A549 (cell line): ENCODE measurements around the gene PGM5. TPM values are rescaled to one million over a fixed set of nuclear protein-coding genes. Genes with fewer than 3 reads are reported as not detected.

Experiments used
- ATAC-seq, 2 experiments: fragments of 200-7000 bp in 1 of 2; fragments of >200 bp in 1 of 2; cut with Nextera tagmentation in 1 of 2; cut with Tn5 transposase in 1 of 2; 3 replicates each; pipeline versions ENCODE4 v1.8.0 to v1.9.1; 2018 to 2020; ENCODE audit warnings: mild to moderate bottlenecking in 1 of 2, moderate library complexity in 1 of 2
- CTCF ChIA-PET: fragments of 300-600 bp; sonication (Branson Sonifier 250); formaldehyde crosslinking; extraction: SDS; loops from one replicate; lab custom pipeline; 2021; ENCODE audit warnings: antibody characterized with exemption, inconsistent platforms; lab: Yijun Ruan, JAX
- POLR2A ChIA-PET: fragments of 350-600 bp; formaldehyde crosslinking; extraction: SDS; loops from one replicate; lab custom pipeline; 2021; ENCODE audit warnings: antibody characterized with exemption, inconsistent platforms; lab: Yijun Ruan, JAX
- DNase-seq, 2 experiments: peaks; one replicate each; pipeline versions ENCODE4 v3.0.0 to v3.0.0-alpha.2; 2011 to 2016; ENCODE audit warnings: low read depth in 1 of 2, low spot score in 1 of 2
- FAIRE-seq: peaks from 2 replicates; lab custom pipeline; 2011; peaks lifted over from hg19 to GRCh38; lab: Jason Lieb, UNC
- H3K27ac ChIP-seq, 2 experiments: fragments of >200 bp; sonication (Bioruptor Twin); formaldehyde crosslinking; 3 replicates each; pipeline ENCODE4 v1.5.1; 2016 to 2017
- H3K4me1 ChIP-seq: fragments of >200 bp; sonication (Bioruptor Twin); formaldehyde crosslinking; 3 replicates; pipeline ENCODE4 v1.6.1; 2016
- H3K4me2 ChIP-seq: fragments of >200 bp; sonication (Bioruptor Twin); formaldehyde crosslinking; 3 replicates; pipeline ENCODE4 v1.6.1; 2016
- H3K4me3 ChIP-seq: fragments of >200 bp; sonication (Bioruptor Twin); formaldehyde crosslinking; 3 replicates; pipeline ENCODE4 v1.5.1; 2016
- H3K9me3 ChIP-seq: fragments of >200 bp; sonication (Bioruptor Twin); formaldehyde crosslinking; 3 replicates; pipeline ENCODE4 v1.6.1; 2016
- CHD2 ChIP-seq: fragments of 150-350 bp; IDR thresholded peaks from 2 replicates; pipeline ENCODE4 v1.6.1; 2014; ENCODE audit warnings: low read length; ENCODE audit not compliant: partially characterized antibody
- HEYL ChIP-seq: fragments of 250-450 bp; sonication (Bioruptor Pico); IDR thresholded peaks from 2 replicates; pipeline ENCODE4 v1.8.0; 2021; ENCODE audit warnings: mild to moderate bottlenecking, moderate library complexity
- JUN ChIP-seq, 2 experiments: fragments of >200 bp; sonication (Bioruptor Twin); formaldehyde crosslinking; IDR thresholded peaks; 2 replicates in 1 of 2; 3 replicates in 1 of 2; pipeline ENCODE4 v1.6.1; 2016 to 2017
- JUNB ChIP-seq: fragments of >200 bp; sonication (Bioruptor Twin); formaldehyde crosslinking; IDR thresholded peaks from 2 replicates; pipeline ENCODE4 v1.6.1; 2016
- KDM1A ChIP-seq: fragments of 200-600 bp; sonication (generic); IDR thresholded peaks from 2 replicates; pipeline ENCODE4 v1.6.1; 2016; ENCODE audit warnings: low read depth, mild to moderate bottlenecking
- KDM5A ChIP-seq: fragments of 200-600 bp; sonication (generic); IDR thresholded peaks from 2 replicates; pipeline ENCODE4 v1.6.1; 2016; ENCODE audit warnings: antibody characterized with exemption, mild to moderate bottlenecking
- MYC ChIP-seq: IDR thresholded peaks from 2 replicates; pipeline ENCODE4 v1.6.1; 2012; ENCODE audit warnings: mild to moderate bottlenecking, inconsistent platforms, low read length, improper control_type of control experiment, borderline replicate concordance
- NPAS2 ChIP-seq: fragments of 250-450 bp; sonication (Bioruptor Pico); IDR thresholded peaks from 2 replicates; pipeline ENCODE4 v1.8.0; 2022; ENCODE audit warnings: mild to moderate bottlenecking, moderate library complexity, borderline replicate concordance
- NR3C1 ChIP-seq: fragments of >200 bp; sonication (Bioruptor Twin); formaldehyde crosslinking; IDR thresholded peaks from 3 replicates; pipeline ENCODE4 v1.6.1; 2017
- PHF8 ChIP-seq: fragments of 200-600 bp; sonication (generic); IDR thresholded peaks from 2 replicates; pipeline ENCODE4 v1.6.1; 2016; ENCODE audit warnings: low read depth, mild to moderate bottlenecking, antibody characterized with exemption, moderate library complexity, borderline replicate concordance
- POLR2A ChIP-seq: IDR thresholded peaks from 2 replicates; pipeline ENCODE4 v1.6.1; 2012; ENCODE audit warnings: mild to moderate bottlenecking, low read length
- RFX5 ChIP-seq: fragments of 450-650 bp; IDR thresholded peaks from 2 replicates; pipeline ENCODE4 v1.7.1; 2014; ENCODE audit warnings: antibody characterized with exemption, mild to moderate bottlenecking, moderate library complexity
- SMC3 ChIP-seq: fragments of >200 bp; sonication (Bioruptor Twin); formaldehyde crosslinking; IDR thresholded peaks from 3 replicates; pipeline ENCODE4 v1.6.1; 2018; ENCODE audit warnings: inconsistent platforms
- ZSCAN20 ChIP-seq: fragments of 250-450 bp; sonication (Bioruptor Pico); IDR thresholded peaks from 2 replicates; pipeline ENCODE4 v1.8.0; 2022; ENCODE audit warnings: mild to moderate bottlenecking, moderate library complexity
- WGBS: methylation state at CpG from one replicate; pipeline ENCODE4 v1.1.6; 2017; ENCODE audit errors: missing lambda C conversion rate; 5-methylcytosine and 5-hydroxymethylcytosine counted together
- polyA plus RNA-seq, 4 experiments: library from polyadenylated mRNA; depleted of rRNA in 3 of 4; stranded (reverse); fragments of >200 nt; fragmentation: RNase III in 1 of 4; extraction: RNeasy Plus Mini Kit Qiagen cat#74134 plus additional on column Dnase treatment in 1 of 4; gene quantifications; 2 replicates in 3 of 4; 3 replicates in 1 of 4; pipeline ENCODE4 v1.2.3, GENCODE V29; 2011 to 2017
- TF ChIP-seq, protein P1 (sequence below): fragments of 150-350 bp; IDR thresholded peaks from 2 replicates; pipeline ENCODE4 v1.6.1; 2014; ENCODE audit warnings: low read depth, mild to moderate bottlenecking, low read length
- TF ChIP-seq, protein P2 (sequence below): IDR thresholded peaks from 2 replicates; pipeline ENCODE4 v1.6.1; 2012
- TF ChIP-seq, protein P3 (sequence below): fragments of 450-650 bp; IDR thresholded peaks from 2 replicates; pipeline ENCODE4 v1.6.1; 2014; ENCODE audit warnings: antibody characterized with exemption
- TF ChIP-seq, protein P4 (sequence below): fragments of 200-600 bp; sonication (generic); IDR thresholded peaks from 2 replicates; pipeline ENCODE4 v1.6.1; 2016; ENCODE audit warnings: antibody characterized with exemption, mild to moderate bottlenecking, moderate library complexity

The PGM5 gene
- polyA plus RNA-seq, 2 of the 4 experiments (the other 2 are of a cell fraction) = 0.18 TPM; not detected in 1

DNA sequence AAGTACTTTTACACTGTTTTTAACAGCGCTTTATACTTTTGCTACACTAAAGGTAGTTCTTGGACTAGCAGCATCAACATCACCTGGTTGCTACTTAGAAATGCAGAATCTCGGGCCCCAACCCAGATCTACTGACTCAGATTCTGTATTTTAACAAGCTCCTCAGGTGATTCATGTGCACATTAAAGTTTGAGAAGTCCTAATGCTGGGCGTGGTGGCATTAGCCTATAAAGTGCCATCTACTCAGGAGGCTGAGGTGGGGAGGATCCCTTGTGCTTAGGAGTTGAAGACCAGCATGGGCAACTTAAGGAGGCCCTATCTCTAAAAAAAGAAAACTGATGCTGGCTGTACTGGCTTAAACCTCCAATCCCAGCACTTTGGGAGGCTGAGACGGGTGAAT, 157.6 kb downstream of the PGM5 start:
- DNase-seq = no peak
- no peak overlapping the region for H3K27ac ChIP-seq
- WGBS = 60% methylated on average over 3 of the region's 4 CpGs
- no peak overlapping the region for H3K4me3 ChIP-seq
- no peak for ATAC-seq
- ChIA-PET CTCF (no interaction called here), POLR2A (no interaction called here)
- FAIRE-seq = no peak
- H3K4me2 ChIP-seq = no peak overlapping the region
- H3K4me1 ChIP-seq = no peaks in the 10 kb centered on the region; the same call in 2 of the 3 replicates
- H3K9me3 ChIP-seq = peaks cover 9% of the 10 kb centered on the region; the same call in 2 of the 3 replicates
- TF ChIP-seq, protein P1, sequence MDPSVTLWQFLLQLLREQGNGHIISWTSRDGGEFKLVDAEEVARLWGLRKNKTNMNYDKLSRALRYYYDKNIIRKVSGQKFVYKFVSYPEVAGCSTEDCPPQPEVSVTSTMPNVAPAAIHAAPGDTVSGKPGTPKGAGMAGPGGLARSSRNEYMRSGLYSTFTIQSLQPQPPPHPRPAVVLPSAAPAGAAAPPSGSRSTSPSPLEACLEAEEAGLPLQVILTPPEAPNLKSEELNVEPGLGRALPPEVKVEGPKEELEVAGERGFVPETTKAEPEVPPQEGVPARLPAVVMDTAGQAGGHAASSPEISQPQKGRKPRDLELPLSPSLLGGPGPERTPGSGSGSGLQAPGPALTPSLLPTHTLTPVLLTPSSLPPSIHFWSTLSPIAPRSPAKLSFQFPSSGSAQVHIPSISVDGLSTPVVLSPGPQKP = no peak
- TF ChIP-seq ZSCAN20 = no peak
- no peak for TF ChIP-seq KDM1A
- no peak for TF ChIP-seq HEYL (CRISPR knock-in tag)
- TF ChIP-seq MYC = no peak
- TF ChIP-seq JUNB = no peak

DNA sequence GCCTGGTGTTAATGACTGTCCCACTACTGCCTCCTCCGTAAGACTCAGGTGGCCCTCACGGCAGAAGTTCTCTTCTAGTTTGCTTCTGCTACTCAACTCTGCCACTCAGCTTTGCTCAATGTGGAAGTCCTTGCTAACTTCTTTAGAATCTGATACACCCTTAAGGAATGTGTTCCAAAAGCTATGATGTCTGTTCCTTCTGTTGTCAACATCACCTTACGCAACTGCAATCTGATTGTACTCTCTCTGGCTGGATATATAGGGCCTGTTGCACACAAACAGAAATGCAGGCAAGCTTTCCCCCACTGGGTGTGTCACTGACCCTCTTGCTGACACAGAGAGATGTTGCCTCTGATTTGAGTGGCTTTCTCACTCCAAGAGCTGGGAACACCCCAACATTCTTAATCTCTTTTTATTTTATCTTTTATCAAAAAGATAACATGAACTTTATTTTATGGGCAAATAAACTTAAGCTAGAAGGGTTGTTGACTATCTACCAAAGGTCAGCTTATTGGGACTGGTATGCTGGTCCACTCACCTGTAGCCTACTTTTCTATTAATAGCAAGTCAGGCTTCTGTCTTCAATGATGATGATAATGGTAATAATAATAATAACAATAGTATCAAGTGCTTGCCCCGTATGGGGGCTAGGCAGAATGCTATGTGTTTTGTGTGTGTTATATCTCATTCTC, 159.1 kb downstream of the PGM5 start:
- H3K4me3 ChIP-seq = no peak overlapping the region
- DNase-seq (peak in 1 of 2 experiments; percentile 31), FAIRE-seq (no peak), ATAC-seq (peak; percentile 30 to 59; a peak in 3 of 6 replicates)
- H3K27ac ChIP-seq = no peak overlapping the region
- CTCF ChIA-PET = interaction anchor here (1.4 kb wide), 1 partner anchor 15 kb away, joined by 3 read pairs; no protein-coding TSS in a partner anchor
- H3K4me2 ChIP-seq = no peak overlapping the region
- TF ChIP-seq, protein P2, sequence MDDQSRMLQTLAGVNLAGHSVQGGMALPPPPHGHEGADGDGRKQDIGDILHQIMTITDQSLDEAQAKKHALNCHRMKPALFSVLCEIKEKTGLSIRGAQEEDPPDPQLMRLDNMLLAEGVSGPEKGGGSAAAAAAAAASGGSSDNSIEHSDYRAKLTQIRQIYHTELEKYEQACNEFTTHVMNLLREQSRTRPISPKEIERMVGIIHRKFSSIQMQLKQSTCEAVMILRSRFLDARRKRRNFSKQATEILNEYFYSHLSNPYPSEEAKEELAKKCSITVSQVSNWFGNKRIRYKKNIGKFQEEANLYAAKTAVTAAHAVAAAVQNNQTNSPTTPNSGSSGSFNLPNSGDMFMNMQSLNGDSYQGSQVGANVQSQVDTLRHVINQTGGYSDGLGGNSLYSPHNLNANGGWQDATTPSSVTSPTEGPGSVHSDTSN = no peak
- no peak for TF ChIP-seq POLR2A
- POLR2A ChIA-PET = no interaction called here
- no peaks in the 10 kb centered on the region; the same call in 2 of the 3 replicates for H3K4me1 ChIP-seq
- peaks cover 9% of the 10 kb centered on the region; the same call in 2 of the 3 replicates for H3K9me3 ChIP-seq
- 48% methylated on average over 4 of the region's 4 CpGs for whole genome bisulfite sequencing

DNA sequence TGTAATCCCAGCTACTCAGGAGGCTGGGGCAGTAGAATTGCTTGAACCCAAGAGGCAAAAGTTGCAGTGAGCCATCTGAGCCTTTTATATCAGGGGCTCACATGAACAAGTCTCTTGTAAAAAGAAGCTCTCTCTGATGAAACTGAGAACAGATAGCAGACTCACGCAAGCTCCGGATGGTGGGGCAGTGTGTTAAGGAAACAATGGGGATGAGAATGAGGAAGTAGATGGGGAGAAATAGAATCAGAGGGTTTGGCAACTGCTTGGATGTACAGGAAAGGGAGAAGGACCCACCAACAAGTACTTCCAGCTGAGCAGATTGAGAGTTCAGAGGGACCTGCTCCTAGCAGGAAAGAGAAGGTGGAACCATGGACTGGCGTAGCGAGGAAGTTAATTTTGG, 165.7 kb downstream of the PGM5 start:
- FAIRE-seq = no peak
- TF ChIP-seq HEYL (CRISPR knock-in tag) = no peak
- TF ChIP-seq, all 56 proteins: peak for 0
- ATAC-seq (no peak), DNase-seq (no peak)
- ChIA-PET POLR2A (no interaction called here), CTCF (interaction anchor here (1.2 kb wide), 1 partner anchor 62 kb away, joined by 3 read pairs; no protein-coding TSS in a partner anchor)
- Histone ChIP-seq H3K27ac (no peak overlapping the region), H3K4me1 (no peaks in the 10 kb centered on the region), H3K4me3 (no peak overlapping the region), H3K9me3 (peaks cover 9% of the 10 kb centered on the region; the same call in 2 of the 3 replicates), H3K4me2 (no peak overlapping the region)
- WGBS = 55% methylated on average over 4 of the region's 4 CpGs

DNA sequence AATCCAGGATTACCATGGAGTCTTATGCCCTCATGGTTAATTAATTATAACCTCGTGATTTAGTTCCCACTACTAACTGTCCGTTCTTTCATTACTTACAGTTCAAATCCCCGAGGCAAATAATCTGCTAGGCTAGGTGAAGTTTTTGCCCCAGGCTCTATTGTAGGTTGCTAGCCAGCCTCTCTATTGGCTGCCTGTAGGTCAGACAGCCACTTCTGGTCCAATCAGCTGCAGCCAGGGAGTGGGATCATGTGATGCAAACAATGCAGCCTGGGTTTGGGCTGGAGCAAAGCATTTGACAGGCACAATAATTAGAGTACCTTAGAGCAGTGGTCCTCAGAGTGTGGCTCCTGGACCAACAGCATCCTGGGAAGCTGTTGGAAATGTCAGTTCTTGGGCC, 166.5 kb downstream of the PGM5 start:
- CTCF ChIA-PET = interaction anchor here (1.2 kb wide), 1 partner anchor 61 kb away, joined by 3 read pairs; no protein-coding TSS in a partner anchor
- no peak for FAIRE-seq

More for the DNA sequence above, 166.5 kb downstream of the PGM5 start:
- DNase-seq = no peak
- Histone ChIP-seq H3K4me3 (no peak overlapping the region), H3K4me2 (no peak overlapping the region), H3K9me3 (peaks cover 6% of the 10 kb centered on the region; the same call in 2 of the 3 replicates), H3K27ac (no peak overlapping the region), H3K4me1 (no peaks in the 10 kb centered on the region)
- WGBS = 17% methylated on average over 3 of the region's 3 CpGs
- no peak for TF ChIP-seq KDM5A
- no peak for TF ChIP-seq RFX5
- no peak for TF ChIP-seq JUN (IDR thresholded peaks at IDR 0.05)
- TF ChIP-seq, protein P3, sequence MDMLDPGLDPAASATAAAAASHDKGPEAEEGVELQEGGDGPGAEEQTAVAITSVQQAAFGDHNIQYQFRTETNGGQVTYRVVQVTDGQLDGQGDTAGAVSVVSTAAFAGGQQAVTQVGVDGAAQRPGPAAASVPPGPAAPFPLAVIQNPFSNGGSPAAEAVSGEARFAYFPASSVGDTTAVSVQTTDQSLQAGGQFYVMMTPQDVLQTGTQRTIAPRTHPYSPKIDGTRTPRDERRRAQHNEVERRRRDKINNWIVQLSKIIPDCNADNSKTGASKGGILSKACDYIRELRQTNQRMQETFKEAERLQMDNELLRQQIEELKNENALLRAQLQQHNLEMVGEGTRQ = no peak
- TF ChIP-seq PHF8 = no peak
- no peak for TF ChIP-seq NR3C1
- TF ChIP-seq NPAS2 (CRISPR knock-in tag) = no peak
- TF ChIP-seq, protein P4, sequence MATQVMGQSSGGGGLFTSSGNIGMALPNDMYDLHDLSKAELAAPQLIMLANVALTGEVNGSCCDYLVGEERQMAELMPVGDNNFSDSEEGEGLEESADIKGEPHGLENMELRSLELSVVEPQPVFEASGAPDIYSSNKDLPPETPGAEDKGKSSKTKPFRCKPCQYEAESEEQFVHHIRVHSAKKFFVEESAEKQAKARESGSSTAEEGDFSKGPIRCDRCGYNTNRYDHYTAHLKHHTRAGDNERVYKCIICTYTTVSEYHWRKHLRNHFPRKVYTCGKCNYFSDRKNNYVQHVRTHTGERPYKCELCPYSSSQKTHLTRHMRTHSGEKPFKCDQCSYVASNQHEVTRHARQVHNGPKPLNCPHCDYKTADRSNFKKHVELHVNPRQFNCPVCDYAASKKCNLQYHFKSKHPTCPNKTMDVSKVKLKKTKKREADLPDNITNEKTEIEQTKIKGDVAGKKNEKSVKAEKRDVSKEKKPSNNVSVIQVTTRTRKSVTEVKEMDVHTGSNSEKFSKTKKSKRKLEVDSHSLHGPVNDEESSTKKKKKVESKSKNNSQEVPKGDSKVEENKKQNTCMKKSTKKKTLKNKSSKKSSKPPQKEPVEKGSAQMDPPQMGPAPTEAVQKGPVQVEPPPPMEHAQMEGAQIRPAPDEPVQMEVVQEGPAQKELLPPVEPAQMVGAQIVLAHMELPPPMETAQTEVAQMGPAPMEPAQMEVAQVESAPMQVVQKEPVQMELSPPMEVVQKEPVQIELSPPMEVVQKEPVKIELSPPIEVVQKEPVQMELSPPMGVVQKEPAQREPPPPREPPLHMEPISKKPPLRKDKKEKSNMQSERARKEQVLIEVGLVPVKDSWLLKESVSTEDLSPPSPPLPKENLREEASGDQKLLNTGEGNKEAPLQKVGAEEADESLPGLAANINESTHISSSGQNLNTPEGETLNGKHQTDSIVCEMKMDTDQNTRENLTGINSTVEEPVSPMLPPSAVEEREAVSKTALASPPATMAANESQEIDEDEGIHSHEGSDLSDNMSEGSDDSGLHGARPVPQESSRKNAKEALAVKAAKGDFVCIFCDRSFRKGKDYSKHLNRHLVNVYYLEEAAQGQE = no peak
- TF ChIP-seq SMC3 = no peak
- TF ChIP-seq CHD2 = no peak
- ATAC-seq = no peak
- POLR2A ChIA-PET = no interaction called here
